MCF 10A (cell line): ENCODE data around the gene KIAA0513. TPM values are rescaled to one million over a fixed set of nuclear protein-coding genes. Genes with fewer than 3 reads are reported as not detected.

Experiments used
- BruUV-seq: library from RNA; stranded (reverse); fragments of 400-500 nt; replicated peaks from 2 replicates; lab custom pipeline; 2021; lab: Mats Ljungman, UMichigan
- CTCF ChIA-PET: fragments of 300-600 bp; sonication (Branson Sonifier 250); formaldehyde crosslinking; extraction: SDS; loops from one replicate; lab custom pipeline; 2021; ENCODE audit warnings: antibody characterized with exemption, inconsistent platforms; lab: Yijun Ruan, JAX
- POLR2A ChIA-PET: fragments of 300-600, 350-650 bp; sonication (Branson Sonifier 250); formaldehyde crosslinking; extraction: SDS; loops from one replicate; lab custom pipeline; 2020; ENCODE audit warnings: antibody characterized with exemption, inconsistent platforms; lab: Yijun Ruan, JAX
- DNase-seq: peaks from one replicate; pipeline ENCODE4 v3.0.0-alpha.2; 2018; ENCODE audit not compliant: unreplicated experiment
- H3K27ac Mint-ChIP-seq: one replicate; pipeline ENCODE4 v1.8.0; 2022; ENCODE audit warnings: mild to moderate bottlenecking, low read depth, mixed read lengths; ENCODE audit not compliant: unreplicated experiment
- H3K27me3 Mint-ChIP-seq: one replicate; pipeline ENCODE4 v1.8.0; 2022; ENCODE audit warnings: mixed read lengths; ENCODE audit not compliant: insufficient read depth, unreplicated experiment
- H3K36me3 Mint-ChIP-seq: one replicate; pipeline ENCODE4 v1.8.0; 2022; ENCODE audit warnings: mild to moderate bottlenecking, moderate library complexity, mixed read lengths; ENCODE audit not compliant: insufficient read depth, unreplicated experiment
- H3K4me1 Mint-ChIP-seq: one replicate; pipeline ENCODE4 v1.8.0; 2022; ENCODE audit warnings: mixed read lengths; ENCODE audit not compliant: insufficient read depth, unreplicated experiment
- H3K4me3 Mint-ChIP-seq: one replicate; pipeline ENCODE4 v1.8.0; 2022; ENCODE audit warnings: mild to moderate bottlenecking, moderate library complexity, mixed read lengths; ENCODE audit not compliant: unreplicated experiment
- H3K9me3 Mint-ChIP-seq: one replicate; pipeline ENCODE4 v1.8.0; 2022; ENCODE audit warnings: mixed read lengths; ENCODE audit not compliant: unreplicated experiment
- intact Hi-C: fragments of 100-400 bp; cut with micrococcal nuclease; formaldehyde crosslinking; loops from 2 replicates; pipeline ENCODE4 v1.14.1; 2022
- total RNA-seq: library from RNA; stranded (reverse); gene quantifications from 2 replicates; pipeline ENCODE4 v1.2.3, GENCODE V29; 2022
- TF ChIP-seq, protein P1 (sequence below): fragments of 200-600 bp; IDR thresholded peaks from one replicate; pipeline ENCODE4 v1.8.0; 2022; ENCODE audit warnings: antibody characterized with exemption, mild to moderate bottlenecking; ENCODE audit not compliant: unreplicated experiment

The KIAA0513 gene
- total RNA-seq, 1 experiment from 2014 or later: 4.2 TPM

- Mint-ChIP-seq H3K27ac (no peak overlapping the region), H3K9me3 (no peaks in the 10 kb centered on the region), H3K4me3 (no peak overlapping the region), H3K36me3 (peaks cover 4% of the 10 kb centered on the region), H3K27me3 (no peaks in the 10 kb centered on the region), H3K4me1 (no peaks in the 10 kb centered on the region)
- CTCF ChIA-PET: interaction anchor here (1.6 to 2.3 kb wide), 3 partner anchors 76 to 163 kb away, joined by 10 to 17 read pairs (median 14); no protein-coding TSS in a partner anchor
- TF ChIP-seq, protein P1, sequence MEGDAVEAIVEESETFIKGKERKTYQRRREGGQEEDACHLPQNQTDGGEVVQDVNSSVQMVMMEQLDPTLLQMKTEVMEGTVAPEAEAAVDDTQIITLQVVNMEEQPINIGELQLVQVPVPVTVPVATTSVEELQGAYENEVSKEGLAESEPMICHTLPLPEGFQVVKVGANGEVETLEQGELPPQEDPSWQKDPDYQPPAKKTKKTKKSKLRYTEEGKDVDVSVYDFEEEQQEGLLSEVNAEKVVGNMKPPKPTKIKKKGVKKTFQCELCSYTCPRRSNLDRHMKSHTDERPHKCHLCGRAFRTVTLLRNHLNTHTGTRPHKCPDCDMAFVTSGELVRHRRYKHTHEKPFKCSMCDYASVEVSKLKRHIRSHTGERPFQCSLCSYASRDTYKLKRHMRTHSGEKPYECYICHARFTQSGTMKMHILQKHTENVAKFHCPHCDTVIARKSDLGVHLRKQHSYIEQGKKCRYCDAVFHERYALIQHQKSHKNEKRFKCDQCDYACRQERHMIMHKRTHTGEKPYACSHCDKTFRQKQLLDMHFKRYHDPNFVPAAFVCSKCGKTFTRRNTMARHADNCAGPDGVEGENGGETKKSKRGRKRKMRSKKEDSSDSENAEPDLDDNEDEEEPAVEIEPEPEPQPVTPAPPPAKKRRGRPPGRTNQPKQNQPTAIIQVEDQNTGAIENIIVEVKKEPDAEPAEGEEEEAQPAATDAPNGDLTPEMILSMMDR: no peak
- DNase-seq: no peak
- POLR2A ChIA-PET: interaction anchor here (0.7 to 2.0 kb wide), 2 partner anchors 76 to 138 kb away, joined by 3 to 7 read pairs; partner anchors contain the start of gene ZDHHC7
- no TSS peak for BruUV-seq
- intact Hi-C loops: loop anchor here (2.0 to 10.0 kb wide), 3 partner anchors 59 to 333 kb away; no protein-coding TSS in a partner anchor
These were observed 60.4 kb downstream of the KIAA0513 start for GRCh38 chr16:85087899-85088569.

GRCh38 chr16:85088570-85089199, 61.1 kb downstream of the KIAA0513 start:
- no TSS peak for BruUV-seq
- DNase-seq: no peak
- no peaks in the 10 kb centered on the region for H3K9me3 Mint-ChIP-seq
- intact Hi-C loops: loop anchor here (5.0 to 10.0 kb wide), 2 partner anchors 116 to 334 kb away; no protein-coding TSS in a partner anchor
- peaks cover 4% of the 10 kb centered on the region for H3K27me3 Mint-ChIP-seq
- ChIA-PET POLR2A (no interaction called here), CTCF (no interaction called here)
- TF ChIP-seq, protein P1: no peak
- no peaks in the 10 kb centered on the region for H3K4me1 Mint-ChIP-seq
- no peak overlapping the region for H3K4me3 Mint-ChIP-seq
- peaks cover 4% of the 10 kb centered on the region for H3K36me3 Mint-ChIP-seq
- H3K27ac Mint-ChIP-seq: no peak overlapping the region

- peaks cover 12% of the 10 kb centered on the region for H3K27me3 Mint-ChIP-seq
- H3K36me3 Mint-ChIP-seq: peaks cover 4% of the 10 kb centered on the region
- intact Hi-C loops: loop anchor here (5.0 to 10.0 kb wide), 2 partner anchors 117 to 335 kb away; no protein-coding TSS in a partner anchor
- H3K4me1 Mint-ChIP-seq: no peaks in the 10 kb centered on the region
- ChIA-PET CTCF (no interaction called here), POLR2A (no interaction called here)
- H3K4me3 Mint-ChIP-seq: no peak overlapping the region
- TF ChIP-seq, protein P1: no peak
- no peak overlapping the region for H3K27ac Mint-ChIP-seq
- DNase-seq: no peak
- H3K9me3 Mint-ChIP-seq: no peaks in the 10 kb centered on the region
- no TSS peak for BruUV-seq
These were observed 61.9 kb downstream of the KIAA0513 start for GRCh38 chr16:85089525-85089924.

DNA sequence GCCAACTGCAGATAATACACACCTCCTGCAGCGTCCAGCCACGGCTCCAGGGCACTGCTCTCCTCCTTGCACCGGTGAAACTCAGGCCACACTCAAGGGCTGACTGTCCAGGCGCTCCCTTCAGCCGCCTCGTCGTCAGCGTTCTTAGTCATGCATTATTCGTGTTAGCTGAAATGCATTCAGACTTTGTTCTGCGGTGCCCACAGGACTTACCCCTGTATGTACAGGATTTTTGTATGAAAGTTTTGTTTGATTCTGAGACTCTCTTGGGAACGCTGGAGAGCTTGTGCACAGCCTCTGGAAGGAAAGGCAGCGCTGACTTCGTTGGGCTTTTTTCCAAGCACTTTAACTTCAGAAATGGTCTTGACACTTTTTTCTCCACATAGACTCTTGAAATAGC, 62.6 kb downstream of the KIAA0513 start:
- no peak overlapping the region for H3K4me3 Mint-ChIP-seq
- no TSS peak for BruUV-seq
- H3K27me3 Mint-ChIP-seq: peaks cover 12% of the 10 kb centered on the region
- ChIA-PET CTCF (no interaction called here), POLR2A (no interaction called here)
- no peaks in the 10 kb centered on the region for H3K9me3 Mint-ChIP-seq
- intact Hi-C loops: no loop called here
- no peaks in the 10 kb centered on the region for H3K4me1 Mint-ChIP-seq
- no peak overlapping the region for H3K27ac Mint-ChIP-seq
- DNase-seq: no peak
- TF ChIP-seq, protein P1: no peak
- H3K36me3 Mint-ChIP-seq: peaks cover 4% of the 10 kb centered on the region
